BLaER1 treated with 17β-estradiol and CSF1 and Interleukin-3, amounts not matched to agents 10 nM and 100 nM (cell line): ENCODE data around the gene LMNB1.

ENCODE experiments used
- H3K27ac ChIP-seq, 11 experiments: shearing (Covaris generic); formaldehyde crosslinking; 2 replicates each; pipeline ENCODE4 v1.8.1; 2022
- H3K27me3 ChIP-seq, 11 experiments: shearing (Covaris generic); formaldehyde crosslinking; 2 replicates each; pipeline ENCODE4 v1.8.1; 2022
- H3K36me3 ChIP-seq, 11 experiments: shearing (Covaris generic); formaldehyde crosslinking; 2 replicates each; pipeline ENCODE4 v1.8.1; 2022
- H3K4me1 ChIP-seq, 10 experiments: shearing (Covaris generic); formaldehyde crosslinking; 2 replicates each; pipeline ENCODE4 v1.8.1; 2022
- H3K4me2 ChIP-seq, 11 experiments: shearing (Covaris generic); formaldehyde crosslinking; 2 replicates each; pipeline ENCODE4 v1.8.1; 2022
- H3K4me3 ChIP-seq, 10 experiments: shearing (Covaris generic); formaldehyde crosslinking; 2 replicates each; pipeline ENCODE4 v1.8.1; 2022
- H3K9ac ChIP-seq, 11 experiments: shearing (Covaris generic); formaldehyde crosslinking; 2 replicates each; pipeline ENCODE4 v1.8.1; 2022
- H3K9me3 ChIP-seq, 11 experiments: shearing (Covaris generic); formaldehyde crosslinking; replicated peaks in 1 of 11; 2 replicates each; pipeline ENCODE4 v1.8.1; 2022
- H4K20me1 ChIP-seq, 11 experiments: shearing (Covaris generic); formaldehyde crosslinking; 2 replicates each; pipeline ENCODE4 v1.8.1; 2022
- Cebpa-rat ChIP-seq, 11 experiments: shearing (Covaris generic); IDR thresholded peaks; 2 replicates each; pipeline ENCODE4 v1.8.1; 2022

LMNB1 gene

DNA sequence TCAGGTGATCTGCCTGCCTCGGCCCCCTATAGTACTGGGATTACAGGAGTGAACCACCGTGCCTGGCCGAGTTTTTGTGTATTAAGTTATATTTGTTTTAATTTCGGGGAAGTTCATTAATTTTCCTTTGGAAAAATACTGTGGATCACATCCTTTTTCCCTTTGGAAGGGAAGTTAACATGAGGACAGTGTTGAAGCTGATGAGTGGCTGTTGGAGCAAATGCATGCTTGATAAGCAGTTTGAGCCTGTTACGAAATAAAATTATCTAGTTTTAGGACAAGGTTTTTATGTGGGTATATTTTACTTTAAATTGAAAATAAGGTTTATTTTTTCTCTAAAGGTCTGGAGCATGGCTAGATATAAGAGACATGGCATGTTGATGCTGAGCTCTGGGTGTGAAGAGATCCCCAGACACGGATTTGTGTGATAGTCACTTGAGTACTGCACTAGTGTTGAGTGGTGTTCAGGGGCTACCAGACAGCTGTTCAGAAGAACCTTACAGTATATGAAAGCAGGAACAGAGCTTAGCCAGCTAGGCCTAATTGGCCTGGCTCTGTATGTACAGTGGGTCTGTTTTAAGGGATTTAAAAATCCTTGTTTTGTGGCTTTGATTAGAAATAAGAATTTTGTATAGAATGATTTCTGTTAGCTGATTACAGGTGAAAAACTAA lies 17.4 kb downstream of the LMNB1 start:
- Histone ChIP-seq H3K4me1 (peaks cover 9 to 48% (median 37%) of the 10 kb centered on the region in 10 experiments; a peak in 19 of 20 replicates), H3K4me2 (peak overlapping the region in 5 of 11 experiments; percentile 1 to 71 (median 13); a peak in 9 of 22 replicates), H3K9me3 (no peaks in the 10 kb centered on the region), H3K4me3 (no peak overlapping the region), H3K27me3 (no peaks in the 10 kb centered on the region), H3K9ac (no peak overlapping the region; a peak in 1 of 22 replicates), H3K36me3 (peaks cover 0 to 78% (median 37%) of the 10 kb centered on the region in 11 experiments; a peak in 16 of 22 replicates), H3K27ac (peak overlapping the region in 1 of 11 experiments; percentile 13; a peak in 2 of 22 replicates), H4K20me1 (peaks cover 0 to 100% (median 100%) of the 10 kb centered on the region in 11 experiments; a peak in 18 of 22 replicates)
- no peak for TF ChIP-seq Cebpa-rat (IDR thresholded peaks at IDR 0.05)

DNA sequence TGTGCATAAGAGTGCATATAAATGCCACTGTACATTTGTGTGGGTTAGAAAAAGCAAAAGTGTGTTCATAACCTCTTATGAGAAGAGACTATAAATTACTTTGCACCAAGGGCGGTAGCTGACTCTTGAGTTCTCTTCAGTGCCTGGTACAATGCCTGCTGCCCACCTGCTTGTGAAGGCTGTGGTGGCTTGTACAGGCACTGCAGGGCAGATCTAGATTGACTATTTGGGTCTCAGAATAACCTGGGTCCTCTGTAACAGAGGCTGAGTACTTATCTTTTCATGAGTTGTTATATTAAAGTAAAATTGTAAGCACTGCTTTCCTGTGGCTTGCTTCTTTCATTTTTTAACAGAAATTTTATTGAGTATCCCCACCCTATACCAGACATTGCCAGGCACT lies 22.8 kb downstream of the LMNB1 start:
- peak overlapping the region in 6 of 11 experiments; percentile 2 to 23 (median 10); a peak in 4 of 22 replicates for H3K4me2 ChIP-seq
- H3K27ac ChIP-seq: 0 out of 22 replicates have a peak overlapping the region, but pooled peaks of 1 of the 11 experiments have one; percentile 7
- H3K4me3 ChIP-seq: no peak overlapping the region
- H3K9me3 ChIP-seq: no peaks in the 10 kb centered on the region
- no peaks in the 10 kb centered on the region for H3K27me3 ChIP-seq
- peaks cover 37 to 60% (median 45%) of the 10 kb centered on the region in 10 experiments for H3K4me1 ChIP-seq
- peaks cover 0 to 74% (median 34%) of the 10 kb centered on the region in 11 experiments; a peak in 16 of 22 replicates for H3K36me3 ChIP-seq
- H3K9ac ChIP-seq: peak overlapping the region in 1 of 11 experiments; percentile 44; a peak in 3 of 22 replicates
- H4K20me1 ChIP-seq: peaks cover 0 to 100% (median 98%) of the 10 kb centered on the region in 11 experiments; a peak in 18 of 22 replicates
- TF ChIP-seq Cebpa-rat (IDR thresholded peaks at IDR 0.05): no peak

DNA sequence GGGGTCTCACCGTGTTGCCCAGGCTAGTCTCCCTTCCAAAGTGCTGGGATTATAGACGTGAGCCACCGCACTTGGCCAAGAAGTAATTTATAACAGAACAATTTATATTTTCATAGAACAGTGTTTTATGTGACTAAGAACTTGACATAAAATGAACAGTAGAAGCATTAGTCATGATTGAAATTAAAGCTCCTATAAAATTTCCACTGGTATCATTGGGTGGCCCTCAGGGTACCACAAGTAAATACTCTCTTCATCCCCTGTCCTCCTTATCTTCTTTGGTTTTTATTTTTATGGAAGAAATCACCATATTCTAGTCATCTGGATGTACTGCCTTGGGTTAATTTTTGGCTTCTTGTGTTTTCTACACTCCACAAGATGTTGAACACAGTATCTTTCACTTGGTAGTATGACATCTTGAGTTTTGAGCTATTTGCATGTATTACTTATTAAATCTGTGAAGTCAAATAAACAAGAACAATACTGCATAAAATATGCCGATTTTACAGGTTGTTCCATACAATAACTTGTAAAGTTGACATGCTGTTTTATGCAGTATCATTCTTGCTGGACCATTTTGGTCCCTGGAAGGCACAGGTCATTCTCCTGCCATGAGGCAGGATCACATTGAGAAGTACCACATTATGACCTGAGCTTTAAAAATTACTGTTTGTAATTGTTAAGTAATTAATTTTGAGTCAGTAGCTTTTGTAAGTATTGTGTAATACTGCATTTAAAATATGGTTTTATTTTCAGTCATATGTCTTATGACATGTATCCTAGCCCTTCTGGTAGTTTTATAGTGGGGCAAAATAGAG lies 24.4 kb downstream of the LMNB1 start:
- Histone ChIP-seq H3K4me2 (peak overlapping the region in 2 of 11 experiments; percentile 19 to 24; a peak in 4 of 22 replicates), H4K20me1 (peaks cover 0 to 100% (median 98%) of the 10 kb centered on the region in 11 experiments; a peak in 18 of 22 replicates), H3K9ac (no peak overlapping the region; a peak in 1 of 22 replicates), H3K36me3 (peaks cover 0 to 74% (median 41%) of the 10 kb centered on the region in 11 experiments; a peak in 19 of 22 replicates), H3K4me1 (peaks cover 42 to 74% (median 54%) of the 10 kb centered on the region in 10 experiments), H3K27ac (no peak overlapping the region), H3K9me3 (peaks cover 0 to 6% (median 0%) of the 10 kb centered on the region in 11 experiments; a peak in 1 of 22 replicates), H3K4me3 (no peak overlapping the region), H3K27me3 (no peaks in the 10 kb centered on the region)
- peak in 4 of 11 experiments; percentile 39 to 65 (median 50); a peak in 4 of 22 replicates for TF ChIP-seq Cebpa-rat (IDR thresholded peaks at IDR 0.05)

DNA sequence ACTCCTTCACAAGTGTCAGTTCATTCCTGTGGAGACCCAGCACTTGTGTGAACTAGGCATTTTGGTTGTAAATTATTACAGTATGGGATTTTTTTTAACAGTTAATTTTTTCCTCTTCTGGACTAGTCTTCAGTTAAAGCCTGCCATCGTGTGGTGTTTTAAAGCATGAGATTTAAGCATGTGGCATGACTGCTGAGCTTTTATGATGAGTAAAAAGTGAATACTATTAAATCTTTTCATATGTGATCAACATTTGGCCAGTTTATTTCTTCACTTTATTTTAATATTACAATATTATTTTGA lies 25.0 kb downstream of the LMNB1 start:
- peak in 1 of 11 experiments; percentile 1; a peak in 1 of 22 replicates for TF ChIP-seq Cebpa-rat (IDR thresholded peaks at IDR 0.05)
- Histone ChIP-seq H3K4me3 (no peak overlapping the region), H4K20me1 (peaks cover 0 to 100% (median 98%) of the 10 kb centered on the region in 11 experiments; a peak in 18 of 22 replicates), H3K4me2 (peak overlapping the region in 1 of 11 experiments; percentile 19; a peak in 3 of 22 replicates), H3K27ac (no peak overlapping the region), H3K9ac (no peak overlapping the region), H3K9me3 (peaks cover 0 to 6% (median 0%) of the 10 kb centered on the region in 11 experiments; a peak in 1 of 22 replicates), H3K27me3 (no peaks in the 10 kb centered on the region), H3K36me3 (peaks cover 0 to 74% (median 46%) of the 10 kb centered on the region in 11 experiments; a peak in 19 of 22 replicates), H3K4me1 (peaks cover 48 to 80% (median 60%) of the 10 kb centered on the region in 10 experiments)

DNA sequence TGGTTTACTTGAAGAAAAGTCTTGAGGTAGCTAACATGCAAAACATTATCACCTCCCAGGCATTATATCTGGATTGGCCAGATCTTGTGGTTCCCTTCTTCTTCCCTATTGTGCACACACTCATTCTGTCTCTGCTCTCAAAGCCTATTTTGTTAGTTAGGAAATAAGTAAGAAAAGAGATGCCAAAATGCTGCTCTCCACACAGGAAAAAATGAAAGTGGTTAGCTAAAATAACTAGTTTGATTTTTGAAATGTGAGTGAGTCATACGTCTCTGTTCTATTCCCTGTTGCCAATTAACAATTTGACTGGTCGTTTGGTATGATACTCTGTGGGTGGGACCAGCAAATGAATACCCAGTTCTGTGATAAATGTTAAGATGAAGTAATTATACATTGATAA lies 28.1 kb downstream of the LMNB1 start:
- Histone ChIP-seq H3K27ac (no peak overlapping the region), H3K27me3 (no peaks in the 10 kb centered on the region), H4K20me1 (peaks cover 0 to 96% (median 83%) of the 10 kb centered on the region in 11 experiments; a peak in 18 of 22 replicates), H3K4me2 (peak overlapping the region in 8 of 11 experiments; percentile 13 to 30 (median 16); a peak in 8 of 22 replicates), H3K9ac (no peak overlapping the region), H3K36me3 (peaks cover 0 to 78% (median 58%) of the 10 kb centered on the region in 11 experiments; a peak in 19 of 22 replicates), H3K4me3 (no peak overlapping the region), H3K9me3 (peaks cover 0 to 6% (median 0%) of the 10 kb centered on the region in 11 experiments; a peak in 1 of 22 replicates), H3K4me1 (peaks cover 55 to 86% (median 70%) of the 10 kb centered on the region in 10 experiments)
- TF ChIP-seq Cebpa-rat (IDR thresholded peaks at IDR 0.05): no peak

DNA sequence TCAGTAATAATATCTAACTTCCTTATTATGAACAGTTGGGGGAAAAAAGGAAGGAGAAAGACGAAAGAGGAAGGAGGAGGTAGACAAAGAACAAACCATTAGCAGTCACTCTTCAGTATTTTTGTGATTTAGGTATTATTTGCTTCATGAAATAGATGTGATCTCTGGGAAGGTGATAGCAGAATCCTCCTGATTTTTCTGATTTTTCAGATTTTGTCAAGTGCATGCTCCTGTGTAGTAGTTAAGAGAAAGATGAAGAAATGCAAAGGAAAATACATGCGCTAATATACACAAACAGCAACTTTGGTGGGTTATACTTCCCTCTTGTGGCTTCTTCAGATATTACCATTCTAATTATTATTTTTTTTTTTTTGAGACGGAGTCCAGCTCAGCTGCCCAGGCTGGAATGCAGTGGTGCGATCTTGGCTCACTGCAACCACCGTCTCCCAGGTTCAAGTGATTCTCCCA lies 31.6 kb downstream of the LMNB1 start:
- Histone ChIP-seq H3K4me3 (peak overlapping the region in 5 of 10 experiments; percentile 33 to 49 (median 40); a peak in 6 of 20 replicates), H4K20me1 (peaks cover 0 to 88% (median 62%) of the 10 kb centered on the region in 11 experiments; a peak in 18 of 22 replicates), H3K27me3 (no peaks in the 10 kb centered on the region), H3K9ac (peak overlapping the region in 10 of 11 experiments; percentile 0 to 69 (median 45); a peak in 12 of 22 replicates), H3K27ac (peak overlapping the region in 10 of 11 experiments; percentile 38 to 78 (median 60); a peak in 18 of 22 replicates), H3K36me3 (peaks cover 0 to 99% (median 91%) of the 10 kb centered on the region in 11 experiments; a peak in 19 of 22 replicates), H3K4me1 (peaks cover 32 to 98% (median 70%) of the 10 kb centered on the region in 10 experiments), H3K4me2 (peak overlapping the region; percentile 6 to 80 (median 56); a peak in 19 of 22 replicates), H3K9me3 (peaks cover 0 to 6% (median 0%) of the 10 kb centered on the region in 11 experiments; a peak in 1 of 22 replicates)
- no peak for TF ChIP-seq Cebpa-rat (IDR thresholded peaks at IDR 0.05)

DNA sequence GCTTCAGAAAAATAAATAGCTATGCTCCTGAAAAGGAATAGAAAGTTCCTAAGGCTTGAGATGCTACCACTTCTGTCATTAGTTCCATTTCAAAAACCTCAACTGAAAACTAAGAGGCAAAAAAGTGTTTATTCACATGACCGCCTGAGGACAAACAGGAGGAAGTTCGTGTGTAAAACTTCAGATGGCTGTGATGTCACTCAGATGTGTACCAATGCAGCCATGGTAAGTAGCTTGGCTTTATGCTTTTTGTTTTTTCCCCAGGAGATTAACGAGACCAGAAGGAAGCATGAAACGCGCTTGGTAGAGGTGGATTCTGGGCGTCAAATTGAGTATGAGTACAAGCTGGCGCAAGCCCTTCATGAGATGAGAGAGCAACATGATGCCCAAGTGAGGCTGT lies 33.0 kb downstream of the LMNB1 start:
- Histone ChIP-seq H3K9me3 (peaks cover 0 to 6% (median 0%) of the 10 kb centered on the region in 11 experiments; a peak in 1 of 22 replicates), H3K27ac (peak overlapping the region in 1 of 11 experiments; percentile 71; a peak in 2 of 22 replicates), H3K4me3 (no peak overlapping the region), H3K4me2 (peak overlapping the region in 3 of 11 experiments; percentile 15 to 81 (median 80); a peak in 4 of 22 replicates), H3K27me3 (no peaks in the 10 kb centered on the region), H3K36me3 (peaks cover 0 to 99% (median 93%) of the 10 kb centered on the region in 11 experiments; a peak in 19 of 22 replicates), H3K4me1 (peaks cover 24 to 99% (median 63%) of the 10 kb centered on the region in 10 experiments), H4K20me1 (peaks cover 0 to 88% (median 53%) of the 10 kb centered on the region in 11 experiments; a peak in 16 of 22 replicates), H3K9ac (no peak overlapping the region)
- no peak for TF ChIP-seq Cebpa-rat (IDR thresholded peaks at IDR 0.05)
